Panc1 (cell line): Measurements from ENCODE around the gene IQCH. TPM values are rescaled to one million over a fixed set of nuclear protein-coding genes. Genes with fewer than 3 reads are reported as not detected.

Experiments used
- ATAC-seq: fragments of 200-7000 bp; cut with Tn5 transposase; 2 replicates; pipeline ENCODE4 v1.9.1; 2020; ENCODE audit warnings: mild to moderate bottlenecking, moderate library complexity
- BruUV-seq: library from RNA; stranded (reverse); fragments of 400-500 nt; replicated peaks from 2 replicates; lab custom pipeline; 2021; lab: Mats Ljungman, UMichigan
- CTCF ChIA-PET: fragments of 300-600 bp; sonication (Branson Sonifier 250); formaldehyde crosslinking; loops from one replicate; lab custom pipeline; 2022; ENCODE audit warnings: antibody characterized with exemption; lab: Charles Lee
- POLR2A ChIA-PET: fragments of 300-600 bp; sonication (Branson Sonifier 250); formaldehyde crosslinking; loops from one replicate; lab custom pipeline; 2022; ENCODE audit warnings: antibody characterized with exemption; lab: Charles Lee
- DNase-seq: peaks from one replicate; pipeline ENCODE4 v3.0.0-alpha.2; 2010; ENCODE audit warnings: low read depth, low spot score
- H3K27ac ChIP-seq: 2 replicates; pipeline ENCODE4 v1.5.1; 2011; ENCODE audit warnings: mild to moderate bottlenecking, low read length, inconsistent platforms
- H3K27me3 ChIP-seq: fragments of 200-500 bp; sonication (Bioruptor generic); 2 replicates; pipeline ENCODE4 v1.6.0; 2014; ENCODE audit warnings: low read length, inconsistent platforms; ENCODE audit not compliant: control insufficient read depth, insufficient read depth
- H3K36me3 ChIP-seq: fragments of 200-500 bp; sonication (Bioruptor generic); 2 replicates; pipeline ENCODE4 v1.5.1; 2014; ENCODE audit warnings: inconsistent platforms, mild to moderate bottlenecking, low read length, moderate library complexity; ENCODE audit not compliant: control insufficient read depth, insufficient read depth
- H3K4me1 ChIP-seq: 2 replicates; pipeline ENCODE4 v1.5.1; 2011; ENCODE audit warnings: inconsistent platforms, mild to moderate bottlenecking, low read length, moderate library complexity; ENCODE audit not compliant: control insufficient read depth, insufficient read depth
- H3K4me3 ChIP-seq, 2 experiments: 2 replicates each; pipeline ENCODE4 v1.5.1; 2011 to 2012; ENCODE audit warnings: low read depth in 2 of 2, low read length in 2 of 2, mild to moderate bottlenecking in 2 of 2, inconsistent platforms in 1 of 2, moderate library complexity in 1 of 2
- H3K9me3 ChIP-seq: fragments of 200-500 bp; sonication (Bioruptor generic); 2 replicates; pipeline ENCODE4 v1.5.1; 2014; ENCODE audit warnings: low read depth, mild to moderate bottlenecking, inconsistent platforms, low read length, moderate library complexity; ENCODE audit not compliant: control insufficient read depth, insufficient read depth
- CTCF ChIP-seq: fragments of 450-650 bp; IDR thresholded peaks from 2 replicates; pipeline ENCODE4 v1.5.1; 2017; ENCODE audit warnings: mild to moderate bottlenecking
- POLR2AphosphoS5 ChIP-seq: IDR thresholded peaks from 2 replicates; pipeline ENCODE4 v1.6.1; 2012; ENCODE audit warnings: mild to moderate bottlenecking, low read depth, low read length, moderate library complexity
- SIN3A ChIP-seq: IDR thresholded peaks from 2 replicates; pipeline ENCODE4 v1.6.1; 2012; ENCODE audit warnings: low read depth, mild to moderate bottlenecking, low read length, moderate library complexity, borderline replicate concordance; ENCODE audit not compliant: insufficient read depth
- TCF7L2 ChIP-seq: IDR thresholded peaks from 2 replicates; pipeline ENCODE4 v1.6.1; 2011; ENCODE audit warnings: mild to moderate bottlenecking, low read depth, low read length, inconsistent platforms
- in situ Hi-C: cut with HindIII; loops from 2 replicates; pipeline ENCODE4 v1.10.0; 2016; ENCODE audit warnings: low sequenced_read_pairs, low pct_unique_long_range_greater_than_20kb
- intact Hi-C: fragments of 100-400 bp; cut with micrococcal nuclease; formaldehyde crosslinking; loops from one replicate; pipeline ENCODE4 v1.10.0; 2022; ENCODE audit not compliant: unreplicated experiment
- total RNA-seq: library from RNA; stranded (reverse); gene quantifications from one replicate; pipeline ENCODE4 v1.2.1, GENCODE V29; 2021; ENCODE audit not compliant: unreplicated experiment
- TF ChIP-seq, protein P1 (sequence below), 2 experiments: IDR thresholded peaks; 2 replicates each; pipeline ENCODE4 v1.6.1; 2011 to 2012; ENCODE audit warnings: low read depth in 2 of 2, control low read depth in 1 of 2, low read length in 1 of 2, mild to moderate bottlenecking in 1 of 2, moderate library complexity in 1 of 2; ENCODE audit not compliant: insufficient read depth in 1 of 2

IQCH gene
- total RNA-seq, 1 experiment from 2014 or later: 3.9 TPM

DNA sequence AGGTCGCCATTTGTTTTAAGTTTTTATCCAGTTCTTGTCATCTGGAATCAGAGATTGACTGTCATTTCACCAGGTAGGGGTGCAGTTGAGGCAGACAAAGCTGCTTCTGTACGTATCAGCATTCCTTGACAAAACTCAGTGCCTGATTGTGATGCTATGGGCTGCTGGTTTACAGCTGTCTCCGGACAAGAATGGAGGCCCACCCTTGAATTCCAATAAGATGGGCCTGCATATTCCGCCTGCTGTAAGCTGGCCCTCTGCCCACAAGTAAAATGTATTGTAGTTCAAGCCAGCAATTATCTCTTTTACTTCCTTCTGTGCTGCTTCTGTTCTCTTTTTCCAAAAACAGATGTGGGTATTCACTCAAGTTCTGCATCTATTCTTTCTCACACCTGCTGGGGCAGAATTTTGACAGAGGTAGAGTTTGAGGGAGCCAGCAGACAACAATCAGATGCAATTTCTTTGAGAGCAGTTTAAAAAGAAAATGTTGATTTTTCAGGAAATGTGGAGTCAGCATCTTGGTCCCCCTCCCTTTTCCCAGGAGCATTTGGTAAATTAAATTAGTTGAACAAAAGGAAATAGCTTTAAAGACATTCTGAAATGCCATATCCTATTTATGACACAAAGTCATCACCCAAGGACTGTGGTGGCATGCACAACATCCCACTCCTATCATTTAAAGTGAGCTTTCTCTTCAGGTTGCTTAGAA is 53.5 kb downstream of the IQCH start:
- CTCF ChIA-PET: no interaction called here
- Histone ChIP-seq H3K27me3 (no peaks in the 10 kb centered on the region), H3K27ac (no peak overlapping the region), H3K4me1 (peaks cover 9% of the 10 kb centered on the region), H3K4me3 (no peak overlapping the region), H3K36me3 (no peaks in the 10 kb centered on the region), H3K9me3 (no peaks in the 10 kb centered on the region)
- no TSS peak for BruUV-seq
- intact Hi-C loops: loop anchor here (10.0 kb wide), 1 partner anchor 113 kb away; no protein-coding TSS in a partner anchor
- POLR2A ChIA-PET: no interaction called here
- in situ Hi-C loops: no loop called here
- DNase-seq (no peak), ATAC-seq (no peak)
- no peak for TF ChIP-seq TCF7L2
- TF ChIP-seq POLR2AphosphoS5: no peak
- no peak for TF ChIP-seq SIN3A
- TF ChIP-seq, protein P1, sequence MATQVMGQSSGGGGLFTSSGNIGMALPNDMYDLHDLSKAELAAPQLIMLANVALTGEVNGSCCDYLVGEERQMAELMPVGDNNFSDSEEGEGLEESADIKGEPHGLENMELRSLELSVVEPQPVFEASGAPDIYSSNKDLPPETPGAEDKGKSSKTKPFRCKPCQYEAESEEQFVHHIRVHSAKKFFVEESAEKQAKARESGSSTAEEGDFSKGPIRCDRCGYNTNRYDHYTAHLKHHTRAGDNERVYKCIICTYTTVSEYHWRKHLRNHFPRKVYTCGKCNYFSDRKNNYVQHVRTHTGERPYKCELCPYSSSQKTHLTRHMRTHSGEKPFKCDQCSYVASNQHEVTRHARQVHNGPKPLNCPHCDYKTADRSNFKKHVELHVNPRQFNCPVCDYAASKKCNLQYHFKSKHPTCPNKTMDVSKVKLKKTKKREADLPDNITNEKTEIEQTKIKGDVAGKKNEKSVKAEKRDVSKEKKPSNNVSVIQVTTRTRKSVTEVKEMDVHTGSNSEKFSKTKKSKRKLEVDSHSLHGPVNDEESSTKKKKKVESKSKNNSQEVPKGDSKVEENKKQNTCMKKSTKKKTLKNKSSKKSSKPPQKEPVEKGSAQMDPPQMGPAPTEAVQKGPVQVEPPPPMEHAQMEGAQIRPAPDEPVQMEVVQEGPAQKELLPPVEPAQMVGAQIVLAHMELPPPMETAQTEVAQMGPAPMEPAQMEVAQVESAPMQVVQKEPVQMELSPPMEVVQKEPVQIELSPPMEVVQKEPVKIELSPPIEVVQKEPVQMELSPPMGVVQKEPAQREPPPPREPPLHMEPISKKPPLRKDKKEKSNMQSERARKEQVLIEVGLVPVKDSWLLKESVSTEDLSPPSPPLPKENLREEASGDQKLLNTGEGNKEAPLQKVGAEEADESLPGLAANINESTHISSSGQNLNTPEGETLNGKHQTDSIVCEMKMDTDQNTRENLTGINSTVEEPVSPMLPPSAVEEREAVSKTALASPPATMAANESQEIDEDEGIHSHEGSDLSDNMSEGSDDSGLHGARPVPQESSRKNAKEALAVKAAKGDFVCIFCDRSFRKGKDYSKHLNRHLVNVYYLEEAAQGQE (IDR thresholded peaks at IDR 0.05; ENCODE audit: insufficient read depth in 1 of 2, low read depth in 2 of 2, low read length in 1 of 2): no peak
- TF ChIP-seq CTCF: no peak

GRCh38 chr15:67311731-67312130 is 57.1 kb downstream of the IQCH start:
- CTCF ChIA-PET: no interaction called here
- Histone ChIP-seq H3K4me3 (no peak overlapping the region), H3K4me1 (no peaks in the 10 kb centered on the region), H3K36me3 (no peaks in the 10 kb centered on the region), H3K9me3 (no peaks in the 10 kb centered on the region), H3K27ac (no peak overlapping the region), H3K27me3 (no peaks in the 10 kb centered on the region; the same call in 1 of the 2 replicates)
- ATAC-seq (no peak), DNase-seq (no peak)
- no TSS peak for BruUV-seq
- intact Hi-C loops (no loop called here), in situ Hi-C loops (no loop called here)
- POLR2A ChIA-PET: no interaction called here
- TF ChIP-seq TCF7L2 (no peak), POLR2AphosphoS5 (no peak), SIN3A (no peak), CTCF (no peak)
- TF ChIP-seq, protein P1 (IDR thresholded peaks at IDR 0.05; ENCODE audit: insufficient read depth in 1 of 2, low read depth in 2 of 2, low read length in 1 of 2): no peak
